ENCODE data around the gene PHLDA2. TPM values are rescaled to one million over a fixed set of nuclear protein-coding genes. Genes with fewer than 3 reads are reported as not detected.
A peak's percentile ranks its signal among the peaks of the same experiment; 100 is the strongest.

Gene PHLDA2
- total and polyA plus RNA-seq, 12 donors, result 0.39 to 14.2 (median 0.89) TPM; not detected in 1

GRCh38 chr11:2915473-2915872 is 13.7 kb downstream of the PHLDA2 start:
- Histone ChIP-seq H3K36me3 (no peaks in the 10 kb centered on the region), H3K4me1 (peaks cover 4 to 31% (median 15%) of the 10 kb centered on the region in 9 donors), H3K27me3 (peaks cover 0 to 3% (median 0%) of the 10 kb centered on the region in 7 donors), H3K4me3 (no peak overlapping the region), H3K27ac (peak overlapping the region in 1 of 10 donors; percentile 79), H3K9me3 (no peaks in the 10 kb centered on the region)
- 89 to 90% methylated on average over 11 of the region's 11 CpGs for WGBS, 2 donors
- intact Hi-C loops (cut with DNase I), result no loop called here
- DNase-seq, result no peak
- no peak for TF ChIP-seq CTCF (IDR thresholded peaks at IDR 0.05)
- ATAC-seq, result no peak

GRCh38 chr11:2914455-2915195 is 14.6 kb downstream of the PHLDA2 start:
- Histone ChIP-seq H3K9me3 (no peaks in the 10 kb centered on the region), H3K27me3 (peaks cover 0 to 11% (median 0%) of the 10 kb centered on the region in 7 donors), H3K36me3 (no peaks in the 10 kb centered on the region), H3K4me1 (peaks cover 4 to 27% (median 17%) of the 10 kb centered on the region in 9 donors), H3K27ac (peak overlapping the region in 9 of 10 donors; percentile 31 to 79 (median 70)), H3K4me3 (peak overlapping the region in 3 of 10 donors; percentile 5 to 31 (median 24))
- 40 to 55% methylated on average over 18 of the region's 18 CpGs for WGBS, 2 donors
- intact Hi-C loops (cut with DNase I), result no loop called here
- DNase-seq (peak; percentile 79 to 81), ATAC-seq (peak; percentile 53 to 81 (median 72))
- TF ChIP-seq CTCF (IDR thresholded peaks at IDR 0.05), result no peak

GRCh38 chr11:2913776-2914175 is 15.4 kb downstream of the PHLDA2 start:
- Histone ChIP-seq H3K4me1 (peaks cover 4 to 33% (median 18%) of the 10 kb centered on the region in 9 donors), H3K4me3 (no peak overlapping the region), H3K36me3 (no peaks in the 10 kb centered on the region), H3K27ac (peak overlapping the region in 3 of 10 donors; percentile 65 to 79 (median 76)), H3K9me3 (no peaks in the 10 kb centered on the region), H3K27me3 (peaks cover 0 to 18% (median 5%) of the 10 kb centered on the region in 7 donors)
- intact Hi-C loops (cut with DNase I), result no loop called here
- DNase-seq (no peak), ATAC-seq (no peak)
- whole genome bisulfite sequencing, 2 donors, result 66 to 68% methylated on average over 9 of the region's 9 CpGs
- no peak for TF ChIP-seq CTCF (IDR thresholded peaks at IDR 0.05)

GRCh38 chr11:2913019-2913431 is 16.2 kb downstream of the PHLDA2 start:
- intact Hi-C loops (cut with DNase I), result no loop called here
- ATAC-seq (peak in 1 of 8 donors; percentile 1), DNase-seq (no peak)
- WGBS, 2 donors, result 84% methylated on average over 13 of the region's 13 CpGs
- Histone ChIP-seq H3K4me1 (peaks cover 4 to 33% (median 18%) of the 10 kb centered on the region in 9 donors), H3K36me3 (no peaks in the 10 kb centered on the region), H3K27me3 (peaks cover 0 to 26% (median 7%) of the 10 kb centered on the region in 7 donors), H3K27ac (no peak overlapping the region), H3K4me3 (no peak overlapping the region), H3K9me3 (no peaks in the 10 kb centered on the region)
- TF ChIP-seq CTCF (IDR thresholded peaks at IDR 0.05), result no peak
